ENCODE results near the gene FASTKD2.

DNA sequence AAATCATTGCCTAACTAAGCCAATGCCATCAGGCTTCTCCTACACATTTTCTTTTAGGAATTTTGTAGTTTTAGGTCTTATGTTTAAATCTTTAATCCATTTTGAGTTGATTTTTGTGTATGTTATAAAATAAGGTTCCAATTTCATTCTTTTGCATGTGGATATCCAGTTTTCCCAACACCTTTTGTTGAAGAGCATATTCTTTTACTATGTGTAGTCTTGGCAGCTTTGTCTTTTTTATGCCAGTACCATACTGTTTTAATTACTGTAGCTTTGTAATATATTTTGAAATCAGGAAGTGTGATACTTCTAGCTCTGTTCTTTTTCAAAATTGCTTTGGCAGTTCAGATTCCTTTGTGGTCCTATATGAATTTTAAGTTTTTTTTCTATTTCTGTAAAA is 11.0 kb downstream of the FASTKD2 start:
- TF ChIP-seq, protein P1, sequence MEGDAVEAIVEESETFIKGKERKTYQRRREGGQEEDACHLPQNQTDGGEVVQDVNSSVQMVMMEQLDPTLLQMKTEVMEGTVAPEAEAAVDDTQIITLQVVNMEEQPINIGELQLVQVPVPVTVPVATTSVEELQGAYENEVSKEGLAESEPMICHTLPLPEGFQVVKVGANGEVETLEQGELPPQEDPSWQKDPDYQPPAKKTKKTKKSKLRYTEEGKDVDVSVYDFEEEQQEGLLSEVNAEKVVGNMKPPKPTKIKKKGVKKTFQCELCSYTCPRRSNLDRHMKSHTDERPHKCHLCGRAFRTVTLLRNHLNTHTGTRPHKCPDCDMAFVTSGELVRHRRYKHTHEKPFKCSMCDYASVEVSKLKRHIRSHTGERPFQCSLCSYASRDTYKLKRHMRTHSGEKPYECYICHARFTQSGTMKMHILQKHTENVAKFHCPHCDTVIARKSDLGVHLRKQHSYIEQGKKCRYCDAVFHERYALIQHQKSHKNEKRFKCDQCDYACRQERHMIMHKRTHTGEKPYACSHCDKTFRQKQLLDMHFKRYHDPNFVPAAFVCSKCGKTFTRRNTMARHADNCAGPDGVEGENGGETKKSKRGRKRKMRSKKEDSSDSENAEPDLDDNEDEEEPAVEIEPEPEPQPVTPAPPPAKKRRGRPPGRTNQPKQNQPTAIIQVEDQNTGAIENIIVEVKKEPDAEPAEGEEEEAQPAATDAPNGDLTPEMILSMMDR (IDR thresholded peaks at IDR 0.05): no peak
- no peak for TF ChIP-seq POLR2A (IDR thresholded peaks at IDR 0.05)

Data from testis (tissue), 2 donors.